ENCODE measurements around the gene KLHDC10. TPM values are rescaled to one million over a fixed set of nuclear protein-coding genes. Genes with fewer than 3 reads are reported as not detected.

KLHDC10 gene
- polyA plus RNA-seq, 1 donor (not counting 4 experiments of a cell fraction or from before 2014, with no cell fraction given): 22.7 TPM

GRCh38 chr7:130140551-130141160, 70.3 kb downstream of the KLHDC10 start:
- H2AFZ ChIP-seq (ENCODE audit: control insufficient read depth, low read length): no peak overlapping the region
- H3K27ac ChIP-seq (ENCODE audit: control insufficient read depth, insufficient read depth, low read length): no peak overlapping the region
- no peaks in the 10 kb centered on the region for H4K20me1 ChIP-seq (ENCODE audit: control insufficient read depth, extremely low read depth, insufficient read depth, low read length)
- DNase-seq (ENCODE audit: low read depth, low spot score): no peak
- peaks cover 6 to 9% of the 10 kb centered on the region in 2 experiments for H3K36me3 ChIP-seq (ENCODE audit: control insufficient read depth in 2 of 2, extremely low read depth in 1 of 2, insufficient read depth in 2 of 2, low read length in 2 of 2)
- no peak for TF ChIP-seq CTCF (optimal IDR thresholded peaks at IDR 0.05 in 1 of 3, IDR thresholded peaks at IDR 0.05 in 1 of 3, conservative IDR thresholded peaks at IDR 0.05 in 1 of 3; ENCODE audit: extremely low read depth in 1 of 3, insufficient read depth in 2 of 3, low read length in 3 of 3)
- TF ChIP-seq EZH2 (IDR thresholded peaks at IDR 0.05; ENCODE audit: low read length): no peak
- H3K9me3 ChIP-seq (ENCODE audit: control insufficient read depth, low read depth, low read length): no peaks in the 10 kb centered on the region
- dilution Hi-C loops (cut with MboI; ENCODE audit: extremely low pct_ligation_motif_present, low sequenced_read_pairs): no loop called here
- H3K4me3 ChIP-seq (ENCODE audit: control insufficient read depth in 2 of 3, extremely low read depth in 1 of 3, insufficient read depth in 2 of 3, low read depth in 1 of 3, low read length in 3 of 3): no peak overlapping the region
- H3K4me2 ChIP-seq (ENCODE audit: control insufficient read depth, extremely low read depth, insufficient read depth, low read depth, low read length): peak overlapping the region; percentile 64
- no peaks in the 10 kb centered on the region for H3K79me2 ChIP-seq (ENCODE audit: control insufficient read depth, insufficient read depth, low read length)
- H3K9ac ChIP-seq (ENCODE audit: control insufficient read depth, extremely low read depth, insufficient read depth, low read length): no peak overlapping the region
- H3K4me1 ChIP-seq (ENCODE audit: control insufficient read depth, extremely low read depth, insufficient read depth, low read length): peaks cover 4% of the 10 kb centered on the region
- no peak for FAIRE-seq
- H3K27me3 ChIP-seq (ENCODE audit: control insufficient read depth, extremely low read depth, insufficient read depth, low read length): no peaks in the 10 kb centered on the region
- no peaks in the 10 kb centered on the region for H3K9me1 ChIP-seq (ENCODE audit: control insufficient read depth, extremely low read depth, insufficient read depth, low read length)

- Histone ChIP-seq H3K79me2 (ENCODE audit: control insufficient read depth, insufficient read depth, low read length) (no peaks in the 10 kb centered on the region), H3K4me1 (ENCODE audit: control insufficient read depth, extremely low read depth, insufficient read depth, low read length) (peaks cover 4% of the 10 kb centered on the region), H3K9me1 (ENCODE audit: control insufficient read depth, extremely low read depth, insufficient read depth, low read length) (no peaks in the 10 kb centered on the region), H3K4me2 (ENCODE audit: control insufficient read depth, extremely low read depth, insufficient read depth, low read depth, low read length) (peak overlapping the region; percentile 64), H3K9ac (ENCODE audit: control insufficient read depth, extremely low read depth, insufficient read depth, low read length) (peak overlapping the region; percentile 62), H3K27me3 (ENCODE audit: control insufficient read depth, extremely low read depth, insufficient read depth, low read length) (no peaks in the 10 kb centered on the region), H3K27ac (ENCODE audit: control insufficient read depth, insufficient read depth, low read length) (no peak overlapping the region), H2AFZ (ENCODE audit: control insufficient read depth, low read length) (peak overlapping the region; percentile 28), H3K9me3 (ENCODE audit: control insufficient read depth, low read depth, low read length) (no peaks in the 10 kb centered on the region), H4K20me1 (ENCODE audit: control insufficient read depth, extremely low read depth, insufficient read depth, low read length) (no peaks in the 10 kb centered on the region), H3K36me3 (ENCODE audit: control insufficient read depth in 2 of 2, extremely low read depth in 1 of 2, insufficient read depth in 2 of 2, low read length in 2 of 2) (peaks cover 6 to 9% of the 10 kb centered on the region in 2 experiments), H3K4me3 (ENCODE audit: control insufficient read depth in 2 of 3, extremely low read depth in 1 of 3, insufficient read depth in 2 of 3, low read depth in 1 of 3, low read length in 3 of 3) (peak overlapping the region in 1 of 3 experiments; percentile 46)
- no peak for TF ChIP-seq CTCF (optimal IDR thresholded peaks at IDR 0.05 in 1 of 3, IDR thresholded peaks at IDR 0.05 in 1 of 3, conservative IDR thresholded peaks at IDR 0.05 in 1 of 3; ENCODE audit: extremely low read depth in 1 of 3, insufficient read depth in 2 of 3, low read length in 3 of 3)
- no peak for TF ChIP-seq EZH2 (IDR thresholded peaks at IDR 0.05; ENCODE audit: low read length)
- FAIRE-seq (no peak), DNase-seq (ENCODE audit: low read depth, low spot score) (no peak)
- dilution Hi-C loops (cut with MboI; ENCODE audit: extremely low pct_ligation_motif_present, low sequenced_read_pairs): no loop called here
These were observed 71.0 kb downstream of the KLHDC10 start for GRCh38 chr7:130141161-130141883.
